ENCODE measurements around the gene PLOD2. TPM values are rescaled to one million over a fixed set of nuclear protein-coding genes. Genes with fewer than 3 reads are reported as not detected.

Gene PLOD2
- total and polyA plus RNA-seq, 2 experiments from 2014 or later: 300 to 306 TPM

GRCh38 chr3:146067048-146067447 is 93.9 kb downstream of the PLOD2 start:
- TF ChIP-seq EZH2 (IDR thresholded peaks at IDR 0.05; ENCODE audit: insufficient read depth, poor library complexity, severe bottlenecking) (no peak), EZH2phosphoT487 (IDR thresholded peaks at IDR 0.05; ENCODE audit: insufficient read depth, low read depth) (no peak)

DNA sequence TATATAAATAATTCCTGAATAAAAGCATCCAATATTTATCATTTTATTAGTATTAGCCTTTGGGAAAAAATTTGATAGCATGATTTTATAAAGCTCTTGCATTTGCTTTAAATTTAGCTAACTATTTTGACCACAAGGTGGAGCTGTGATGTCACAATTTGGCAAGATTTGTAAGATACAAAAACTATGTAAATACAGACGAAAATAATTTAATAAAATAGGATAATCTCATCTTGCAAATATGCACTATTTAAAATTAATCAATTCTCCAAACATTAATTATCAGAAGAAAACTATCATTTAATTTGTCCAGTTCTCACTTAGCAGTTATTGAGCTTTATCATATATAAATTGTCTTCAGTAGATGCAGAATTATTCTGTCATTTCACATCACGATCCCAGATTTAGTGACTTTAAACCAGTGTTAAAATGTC is 95.4 kb downstream of the PLOD2 start:
- WGBS, 2 experiments (ENCODE audit: low coverage in 1 of 2, low lambda C conversion rate in 2 of 2, missing lambda C conversion rate in 2 of 2): 12 to 18% methylated on average over 2 of the region's 2 CpGs
- Histone ChIP-seq H3K79me2 (ENCODE audit: insufficient read depth) (no peaks in the 10 kb centered on the region), H3F3A (ENCODE audit: insufficient read depth) (peaks cover 79% of the 10 kb centered on the region), H3K9ac (no peak overlapping the region), H3K4me1 (ENCODE audit: insufficient read depth) (peaks cover 19% of the 10 kb centered on the region), H3K27me3 (replicated peaks; ENCODE audit: insufficient read depth) (no peaks in the 10 kb centered on the region), H3K9me3 (ENCODE audit: low read depth) (no peaks in the 10 kb centered on the region), H3K4me3 (no peak overlapping the region), H4K20me1 (ENCODE audit: insufficient read depth) (no peaks in the 10 kb centered on the region), H3K27ac (peak overlapping the region; percentile 5; the same call in 1 of the 2 replicates), H3K4me2 (ENCODE audit: unreplicated experiment) (no peak overlapping the region), H3K36me3 (ENCODE audit: low read depth) (peaks cover 49% of the 10 kb centered on the region), H3K9me2 (ENCODE audit: insufficient read depth) (no peaks in the 10 kb centered on the region), H2AFZ (no peak overlapping the region)
- peak; percentile 67 for DNase-seq
- in situ Hi-C loops (cut with MboI): loop anchor here (10.0 kb wide), 2 partner anchors 109 to 259 kb away; no protein-coding TSS in a partner anchor
- TF ChIP-seq EZH2phosphoT487 (IDR thresholded peaks at IDR 0.05; ENCODE audit: insufficient read depth, low read depth) (no peak), EZH2 (IDR thresholded peaks at IDR 0.05; ENCODE audit: insufficient read depth, poor library complexity, severe bottlenecking) (no peak)

More at GRCh38 chr3:146067048-146067447, 93.9 kb downstream of the PLOD2 start:
- Histone ChIP-seq H3K79me2 (ENCODE audit: insufficient read depth) (no peaks in the 10 kb centered on the region), H3K4me3 (no peak overlapping the region), H2AFZ (no peak overlapping the region), H3K4me1 (ENCODE audit: insufficient read depth) (peaks cover 19% of the 10 kb centered on the region), H3K27me3 (replicated peaks; ENCODE audit: insufficient read depth) (no peaks in the 10 kb centered on the region), H3K36me3 (ENCODE audit: low read depth) (peaks cover 64% of the 10 kb centered on the region), H3K9ac (no peak overlapping the region), H4K20me1 (ENCODE audit: insufficient read depth) (no peaks in the 10 kb centered on the region), H3K27ac (peak overlapping the region; percentile 32), H3K9me3 (ENCODE audit: low read depth) (no peaks in the 10 kb centered on the region), H3F3A (ENCODE audit: insufficient read depth) (peaks cover 82% of the 10 kb centered on the region), H3K9me2 (ENCODE audit: insufficient read depth) (no peaks in the 10 kb centered on the region), H3K4me2 (ENCODE audit: unreplicated experiment) (peak overlapping the region; percentile 26)
- peak; percentile 76 for DNase-seq
- in situ Hi-C loops (cut with MboI): loop anchor here (10.0 kb wide), 2 partner anchors 108 to 258 kb away; no protein-coding TSS in a partner anchor
- 53 to 58% methylated on average over 3 of the region's 3 CpGs for WGBS, 2 experiments (ENCODE audit: low coverage in 1 of 2, low lambda C conversion rate in 2 of 2, missing lambda C conversion rate in 2 of 2)

DNA sequence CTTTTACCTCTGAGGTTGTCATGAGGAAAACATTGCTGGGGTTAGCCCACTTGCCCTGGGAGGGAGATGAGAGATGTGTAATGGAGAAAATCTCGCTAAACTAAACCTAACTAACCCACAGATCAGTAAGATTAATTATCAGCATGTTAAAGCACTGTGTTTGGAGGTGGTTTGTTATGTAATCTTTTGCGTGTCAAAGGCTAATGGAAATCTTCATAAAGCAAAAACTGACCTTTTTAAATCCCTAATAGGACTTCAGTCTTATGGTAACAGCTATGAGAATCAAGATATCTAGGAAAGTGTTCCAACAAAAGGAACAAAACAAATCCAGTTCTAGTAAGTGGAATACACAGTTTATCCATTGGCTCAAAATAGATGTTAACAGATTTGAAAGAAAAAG is 102.7 kb downstream of the PLOD2 start:
- Histone ChIP-seq H3K4me2 (ENCODE audit: unreplicated experiment) (no peak overlapping the region), H3K27ac (no peak overlapping the region), H3K4me1 (ENCODE audit: insufficient read depth) (no peaks in the 10 kb centered on the region), H4K20me1 (ENCODE audit: insufficient read depth) (no peaks in the 10 kb centered on the region), H3K27me3 (replicated peaks; ENCODE audit: insufficient read depth) (no peaks in the 10 kb centered on the region), H3K9me2 (ENCODE audit: insufficient read depth) (no peaks in the 10 kb centered on the region), H3K9me3 (ENCODE audit: low read depth) (no peaks in the 10 kb centered on the region), H3K36me3 (ENCODE audit: low read depth) (peaks cover 16% of the 10 kb centered on the region; the same call in 1 of the 2 replicates), H2AFZ (no peak overlapping the region), H3K9ac (no peak overlapping the region), H3K4me3 (no peak overlapping the region), H3K79me2 (ENCODE audit: insufficient read depth) (no peaks in the 10 kb centered on the region), H3F3A (ENCODE audit: insufficient read depth) (peaks cover 88% of the 10 kb centered on the region)
- DNase-seq: no peak
- 94 to 100% methylated on average over 2 of the region's 2 CpGs for whole genome bisulfite sequencing, 2 experiments (ENCODE audit: low coverage in 1 of 2, low lambda C conversion rate in 2 of 2, missing lambda C conversion rate in 2 of 2)
- no peak for TF ChIP-seq EZH2 (IDR thresholded peaks at IDR 0.05; ENCODE audit: insufficient read depth, poor library complexity, severe bottlenecking)
- no peak for TF ChIP-seq EZH2phosphoT487 (IDR thresholded peaks at IDR 0.05; ENCODE audit: insufficient read depth, low read depth)
- in situ Hi-C loops (cut with MboI): no loop called here

GRCh38 chr3:146052791-146053310 is 108.1 kb downstream of the PLOD2 start:
- no peak overlapping the region for H3K9ac ChIP-seq
- no peak overlapping the region for H2AFZ ChIP-seq
- H3K36me3 ChIP-seq (ENCODE audit: low read depth): 0 out of 2 replicates have a peak, but pooled peaks cover 3% of the 10 kb centered on the region
- no peaks in the 10 kb centered on the region for H3K9me2 ChIP-seq (ENCODE audit: insufficient read depth)
- H3F3A ChIP-seq (ENCODE audit: insufficient read depth): peaks cover 72% of the 10 kb centered on the region
- no peak overlapping the region for H3K27ac ChIP-seq
- no peak overlapping the region for H3K4me3 ChIP-seq
- no peaks in the 10 kb centered on the region for H3K27me3 ChIP-seq (replicated peaks; ENCODE audit: insufficient read depth)
- H4K20me1 ChIP-seq (ENCODE audit: insufficient read depth): no peaks in the 10 kb centered on the region
- 84 to 87% methylated on average over 6 of the region's 6 CpGs for WGBS, 2 experiments (ENCODE audit: low coverage in 1 of 2, low lambda C conversion rate in 2 of 2, missing lambda C conversion rate in 2 of 2)
- peak; percentile 32 for DNase-seq
- no peak overlapping the region for H3K4me2 ChIP-seq (ENCODE audit: unreplicated experiment)
- H3K4me1 ChIP-seq (ENCODE audit: insufficient read depth): no peaks in the 10 kb centered on the region
- in situ Hi-C loops (cut with MboI): no loop called here
- H3K9me3 ChIP-seq (ENCODE audit: low read depth): no peaks in the 10 kb centered on the region
- H3K79me2 ChIP-seq (ENCODE audit: insufficient read depth): no peaks in the 10 kb centered on the region
- no peak for TF ChIP-seq EZH2 (IDR thresholded peaks at IDR 0.05; ENCODE audit: insufficient read depth, poor library complexity, severe bottlenecking)
- no peak for TF ChIP-seq EZH2phosphoT487 (IDR thresholded peaks at IDR 0.05; ENCODE audit: insufficient read depth, low read depth)

Measured in GM23248 (cell line).